ENCODE data around the gene MTSS2.
"Not testable (repeated sequence)": the region's sequence is repeated elsewhere in the genome, so short reads cannot be mapped to it uniquely, and the experiment has no call there.

The MTSS2 gene

DNA sequence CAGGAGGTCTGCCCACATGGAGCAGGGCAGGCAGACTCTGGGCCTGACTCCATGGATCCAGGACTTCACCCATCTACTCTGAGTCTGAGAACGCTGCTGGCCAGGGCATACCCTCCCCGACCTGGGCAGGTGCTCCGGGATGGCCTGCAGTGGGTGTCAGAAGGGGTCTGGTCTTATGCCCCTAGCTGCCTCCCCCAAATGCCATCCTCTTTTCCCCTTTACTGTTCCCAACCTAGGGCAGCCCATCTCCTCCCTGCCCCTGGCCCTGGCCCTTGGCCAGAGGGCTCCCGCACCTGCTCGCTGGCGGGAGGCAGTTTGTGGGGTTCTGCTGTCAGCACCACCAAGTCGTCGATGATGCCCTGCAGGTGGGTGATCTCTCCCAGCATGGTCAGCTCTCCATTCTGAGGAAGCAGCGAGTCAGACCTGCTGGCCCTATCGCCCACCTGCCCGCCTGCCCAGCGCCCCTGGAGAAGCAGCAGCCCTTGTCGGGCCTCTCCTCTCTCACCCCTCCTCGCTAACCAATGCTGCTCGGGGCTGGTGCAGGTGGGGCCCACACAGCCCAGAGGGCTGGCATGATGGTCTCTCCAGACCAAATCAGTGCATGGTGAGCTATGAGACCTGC, 8.2 kb downstream of the MTSS2 start:
- TF ChIP-seq, protein P1, sequence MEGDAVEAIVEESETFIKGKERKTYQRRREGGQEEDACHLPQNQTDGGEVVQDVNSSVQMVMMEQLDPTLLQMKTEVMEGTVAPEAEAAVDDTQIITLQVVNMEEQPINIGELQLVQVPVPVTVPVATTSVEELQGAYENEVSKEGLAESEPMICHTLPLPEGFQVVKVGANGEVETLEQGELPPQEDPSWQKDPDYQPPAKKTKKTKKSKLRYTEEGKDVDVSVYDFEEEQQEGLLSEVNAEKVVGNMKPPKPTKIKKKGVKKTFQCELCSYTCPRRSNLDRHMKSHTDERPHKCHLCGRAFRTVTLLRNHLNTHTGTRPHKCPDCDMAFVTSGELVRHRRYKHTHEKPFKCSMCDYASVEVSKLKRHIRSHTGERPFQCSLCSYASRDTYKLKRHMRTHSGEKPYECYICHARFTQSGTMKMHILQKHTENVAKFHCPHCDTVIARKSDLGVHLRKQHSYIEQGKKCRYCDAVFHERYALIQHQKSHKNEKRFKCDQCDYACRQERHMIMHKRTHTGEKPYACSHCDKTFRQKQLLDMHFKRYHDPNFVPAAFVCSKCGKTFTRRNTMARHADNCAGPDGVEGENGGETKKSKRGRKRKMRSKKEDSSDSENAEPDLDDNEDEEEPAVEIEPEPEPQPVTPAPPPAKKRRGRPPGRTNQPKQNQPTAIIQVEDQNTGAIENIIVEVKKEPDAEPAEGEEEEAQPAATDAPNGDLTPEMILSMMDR (IDR thresholded peaks at IDR 0.05; ENCODE audit: control insufficient read depth, extremely low read depth, insufficient read depth) = no peak
- no peak for DNase-seq (ENCODE audit: low read depth)
- H3K4me3 ChIP-seq (ENCODE audit: low read depth, low read length) = no peak overlapping the region

GRCh38 chr16:70676675-70677498, 9.0 kb downstream of the MTSS2 start:
- DNase-seq (ENCODE audit: low read depth) = no peak
- no peak overlapping the region for H3K4me3 ChIP-seq (ENCODE audit: low read depth, low read length)
- TF ChIP-seq, protein P1 (IDR thresholded peaks at IDR 0.05; ENCODE audit: control insufficient read depth, extremely low read depth, insufficient read depth) = no peak

DNA sequence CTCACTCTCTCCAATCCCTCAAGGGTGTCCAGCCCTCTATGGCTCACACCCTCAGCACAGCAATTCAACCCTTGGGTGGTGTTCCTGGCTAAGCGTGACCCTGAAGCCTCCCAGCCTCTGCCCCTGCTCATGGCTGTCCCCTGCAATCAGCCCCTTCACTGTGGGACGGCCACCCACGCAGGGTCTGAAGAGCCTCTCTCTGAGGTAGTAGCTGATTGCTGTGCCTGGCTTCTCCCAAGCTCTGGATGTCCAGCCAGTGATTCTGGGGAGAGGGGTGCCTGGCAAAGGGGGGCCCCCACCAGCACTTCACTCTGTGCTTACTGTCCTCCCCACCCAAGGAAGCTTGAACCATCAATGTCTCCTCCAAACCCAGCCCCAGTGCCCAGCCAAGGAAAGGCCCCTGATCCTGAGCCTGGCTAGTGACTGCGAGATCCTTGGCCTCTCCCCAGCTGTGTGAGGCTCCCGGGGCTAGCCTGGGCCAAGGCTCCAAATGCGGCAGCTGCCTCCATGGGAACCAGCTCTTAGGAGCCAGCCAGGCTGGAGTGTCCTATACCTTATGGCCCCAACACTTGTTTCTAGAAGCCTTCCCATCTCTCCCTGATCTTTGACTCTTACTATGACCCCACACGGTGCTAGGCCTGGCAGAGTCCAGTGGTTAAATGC, 9.9 kb downstream of the MTSS2 start:
- DNase-seq (ENCODE audit: low read depth) = no peak
- TF ChIP-seq, protein P1 (IDR thresholded peaks at IDR 0.05; ENCODE audit: control insufficient read depth, extremely low read depth, insufficient read depth) = no peak
- H3K4me3 ChIP-seq (ENCODE audit: low read depth, low read length) = no peak overlapping the region

GRCh38 chr16:70674221-70675014, 11.4 kb downstream of the MTSS2 start:
- TF ChIP-seq, protein P1 (IDR thresholded peaks at IDR 0.05; ENCODE audit: control insufficient read depth, extremely low read depth, insufficient read depth) = no peak
- H3K4me3 ChIP-seq (ENCODE audit: low read depth, low read length) = no peak overlapping the region
- no peak for DNase-seq (ENCODE audit: low read depth)

DNA sequence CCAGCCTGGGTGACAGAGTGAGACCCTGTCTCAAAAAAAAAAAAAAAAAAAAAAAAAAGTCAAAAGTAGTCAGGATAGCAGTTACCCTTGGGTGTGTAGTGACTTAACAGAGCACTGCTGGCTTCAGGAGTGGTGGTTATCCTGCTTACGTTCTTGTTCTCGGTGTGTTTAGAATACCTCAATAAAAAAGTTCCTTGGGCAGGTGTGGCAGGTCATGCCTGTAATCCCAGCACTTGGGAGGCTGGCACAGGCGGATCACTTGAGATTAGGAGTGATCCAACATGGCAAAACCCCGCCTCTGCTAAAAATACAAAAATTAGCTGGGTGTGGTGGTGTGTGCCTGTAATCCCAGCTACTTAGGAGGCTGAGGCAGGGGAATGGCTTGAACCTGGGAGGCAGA, 14.9 kb downstream of the MTSS2 start:
- H3K4me3 ChIP-seq (ENCODE audit: low read depth, low read length); DNase-seq (ENCODE audit: low read depth): not testable (repeated sequence)

DNA sequence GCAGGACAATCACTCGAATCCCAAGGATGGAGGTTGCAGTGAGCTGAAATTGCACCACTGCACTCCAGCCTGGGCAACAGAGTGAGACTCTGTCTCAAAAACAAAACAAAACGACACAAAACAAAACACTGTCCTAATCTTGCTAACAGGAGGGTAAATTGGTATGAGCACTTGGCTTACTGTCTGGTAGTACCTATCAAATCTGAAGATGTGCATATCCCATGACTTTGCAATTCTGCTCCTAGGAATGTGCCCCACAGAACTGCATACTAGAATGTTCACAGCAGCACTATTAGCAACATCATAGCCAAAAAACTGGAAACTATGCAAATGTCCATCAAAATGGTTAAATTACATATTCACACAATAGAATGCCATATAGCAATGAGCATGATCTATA, 15.7 kb downstream of the MTSS2 start:
- H3K4me3 ChIP-seq (ENCODE audit: low read depth, low read length) = no peak overlapping the region
- DNase-seq (ENCODE audit: low read depth) = no peak
- TF ChIP-seq, protein P1 (IDR thresholded peaks at IDR 0.05; ENCODE audit: control insufficient read depth, extremely low read depth, insufficient read depth) = no peak

Data from LNCaP clone FGC (cell line).